GM23338 (cell line): ENCODE measurements around the gene RBM24. TPM values are rescaled to one million over a fixed set of nuclear protein-coding genes. Genes with fewer than 3 reads are reported as not detected.

Source experiments
- ATAC-seq: fragments of 200-7000 bp; cut with Tn5 transposase; 3 replicates; pipeline ENCODE4 v1.9.1; 2020
- DNase-seq: peaks from one replicate; pipeline ENCODE4 v3.0.0-alpha.2; 2015; ENCODE audit warnings: low spot score
- H2AFZ ChIP-seq: fragments of 200-600 bp; sonication (generic); 2 replicates; pipeline ENCODE4 v1.8.0; 2016; ENCODE audit warnings: antibody characterized with exemption, mild to moderate bottlenecking, moderate library complexity
- H3F3A ChIP-seq: fragments of 200-600 bp; sonication (generic); replicated peaks from 2 replicates; pipeline ENCODE4 v1.8.0; 2017; ENCODE audit warnings: antibody characterized with exemption, mixed run types, low read depth
- H3K27ac ChIP-seq: fragments of 200-600 bp; sonication (generic); 2 replicates; pipeline ENCODE4 v1.6.1; 2016; ENCODE audit warnings: low read depth
- H3K27me3 ChIP-seq: fragments of 200-600 bp; sonication (generic); 2 replicates; pipeline ENCODE4 v1.8.0; 2016; ENCODE audit warnings: mild to moderate bottlenecking, mixed run types, moderate library complexity; ENCODE audit not compliant: insufficient read depth
- H3K36me3 ChIP-seq: fragments of 200-600 bp; sonication (generic); 2 replicates; pipeline ENCODE4 v1.8.0; 2016; ENCODE audit warnings: mild to moderate bottlenecking; ENCODE audit not compliant: insufficient read depth
- H3K4me1 ChIP-seq: fragments of 200-600 bp; sonication (generic); 2 replicates; pipeline ENCODE4 v1.8.0; 2016; ENCODE audit warnings: mild to moderate bottlenecking, moderate library complexity; ENCODE audit not compliant: insufficient read depth
- H3K4me2 ChIP-seq: fragments of 200-600 bp; sonication (generic); 2 replicates; pipeline ENCODE4 v1.7.1; 2017; ENCODE audit warnings: mixed run types
- H3K4me3 ChIP-seq: fragments of 200-600 bp; sonication (generic); 2 replicates; pipeline ENCODE4 v1.6.1; 2016; ENCODE audit warnings: mixed run types
- H3K79me2 ChIP-seq: fragments of 200-600 bp; sonication (generic); replicated peaks from 2 replicates; pipeline ENCODE4 v1.8.0; 2017; ENCODE audit warnings: mild to moderate bottlenecking; ENCODE audit not compliant: insufficient read depth
- H3K9me2 ChIP-seq: fragments of 200-600 bp; sonication (generic); 2 replicates; pipeline ENCODE4 v1.8.0; 2017; ENCODE audit not compliant: insufficient read depth
- H4K20me1 ChIP-seq: fragments of 200-600 bp; sonication (generic); replicated peaks from 2 replicates; pipeline ENCODE4 v1.8.0; 2017; ENCODE audit warnings: mild to moderate bottlenecking; ENCODE audit not compliant: insufficient read depth
- H3K27ac Mint-ChIP-seq: 2 replicates; pipeline ENCODE4 v1.8.0; 2020; ENCODE audit warnings: inconsistent platforms, mild to moderate bottlenecking, moderate library complexity, mixed read lengths
- H3K27me3 Mint-ChIP-seq: 3 replicates; pipeline ENCODE4 v1.8.0; 2022; ENCODE audit warnings: low read depth, mild to moderate bottlenecking, moderate library complexity, mixed read lengths, inconsistent platforms; ENCODE audit not compliant: insufficient read depth, poor library complexity
- H3K36me3 Mint-ChIP-seq: 3 replicates; pipeline ENCODE4 v1.8.0; 2021; ENCODE audit warnings: low read depth, mild to moderate bottlenecking, inconsistent platforms, moderate library complexity, mixed read lengths
- H3K4me1 Mint-ChIP-seq: 3 replicates; pipeline ENCODE4 v1.8.0; 2020; ENCODE audit warnings: mild to moderate bottlenecking, inconsistent platforms, mixed read lengths
- H3K4me3 Mint-ChIP-seq: 3 replicates; pipeline ENCODE4 v1.8.0; 2021; ENCODE audit warnings: moderate library complexity, mild to moderate bottlenecking, inconsistent platforms, mixed read lengths
- H3K9me3 Mint-ChIP-seq: 3 replicates; pipeline ENCODE4 v1.8.0; 2020; ENCODE audit warnings: moderate library complexity, mild to moderate bottlenecking, inconsistent platforms, mixed read lengths
- CTCF ChIP-seq, 2 experiments: fragments of 200-600 bp in 1 of 2; sonication (generic) in 1 of 2; conservative IDR thresholded peaks; 2 replicates each; pipeline versions ENCODE4 v1.5.1 to v1.6.1; 2016 to 2017; ENCODE audit warnings: antibody characterized with exemption in 2 of 2, low read depth in 2 of 2, mild to moderate bottlenecking in 2 of 2, moderate library complexity in 1 of 2
- EZH2 ChIP-seq: fragments of 200-600 bp; sonication (generic); IDR thresholded peaks from one replicate; pipeline ENCODE4 v1.8.0; 2017; ENCODE audit warnings: antibody characterized with exemption, mild to moderate bottlenecking, low read depth; ENCODE audit not compliant: unreplicated experiment
- EZH2phosphoT487 ChIP-seq: fragments of 200-600 bp; sonication (generic); IDR thresholded peaks from one replicate; pipeline ENCODE4 v1.8.1; 2018; ENCODE audit warnings: antibody characterized with exemption; ENCODE audit not compliant: unreplicated experiment
- NANOG ChIP-seq: IDR thresholded peaks from 2 replicates; pipeline ENCODE4 v1.6.1; 2016; ENCODE audit warnings: antibody characterized with exemption, borderline replicate concordance
- REST ChIP-seq: IDR thresholded peaks from one replicate; pipeline ENCODE4 v1.6.1; 2018; ENCODE audit warnings: antibody characterized with exemption; ENCODE audit not compliant: unreplicated experiment
- STAT1 ChIP-seq: IDR thresholded peaks from one replicate; pipeline ENCODE4 v1.6.1; 2016; ENCODE audit warnings: antibody characterized with exemption; ENCODE audit not compliant: unreplicated experiment
- ZNF462 ChIP-seq: fragments of 250-450 bp; sonication (Bioruptor Pico); IDR thresholded peaks from 2 replicates; pipeline ENCODE4 v1.5.0; 2020; ENCODE audit warnings: mild to moderate bottlenecking, moderate library complexity
- polyA plus RNA-seq: library from polyadenylated mRNA; unstranded; fragments of >200 nt; fragmentation: Nextera tagmentation; extraction: Ambion mirVana; gene quantifications from 2 replicates; pipeline ENCODE4 v1.2.1, GENCODE V29; 2016
- total RNA-seq: library from RNA; depleted of rRNA; stranded (reverse); fragments of >200 nt; shearing (Covaris generic); gene quantifications from 2 replicates; pipeline ENCODE4 v1.2.3, GENCODE V29; 2014

The RBM24 gene
- total and polyA plus RNA-seq, 2 experiments from 2014 or later = 0.27 to 1.3 TPM

- TF ChIP-seq ZNF462 (CRISPR knock-in tag) = no peak
Observed at GRCh38 chr6:17277256-17277655, 3.9 kb upstream of the RBM24 start (continued).

GRCh38 chr6:17278289-17279063 lies 2.7 kb upstream of the RBM24 start:
- Mint-ChIP-seq H3K4me1 (peaks cover 18% of the 10 kb centered on the region), H3K36me3 (no peaks in the 10 kb centered on the region), H3K27ac (no peak overlapping the region), H3K27me3 (peaks cover 45% of the 10 kb centered on the region), H3K9me3 (no peaks in the 10 kb centered on the region), H3K4me3 (no peak overlapping the region)
- Histone ChIP-seq H3K27ac (no peak overlapping the region), H2AFZ (no peak overlapping the region), H4K20me1 (peaks cover 12% of the 10 kb centered on the region), H3K4me1 (peaks cover 12% of the 10 kb centered on the region), H3K79me2 (no peaks in the 10 kb centered on the region), H3K36me3 (no peaks in the 10 kb centered on the region), H3K4me2 (no peak overlapping the region), H3K27me3 (peaks cover 72% of the 10 kb centered on the region), H3F3A (no peaks in the 10 kb centered on the region), H3K9me2 (no peaks in the 10 kb centered on the region), H3K4me3 (no peak overlapping the region)
- ATAC-seq (no peak), DNase-seq (no peak)
- TF ChIP-seq CTCF (conservative IDR thresholded peaks at IDR 0.05; ENCODE audit: low read depth in 2 of 2) (no peak), EZH2 (no peak), NANOG (no peak), STAT1 (no peak), EZH2phosphoT487 (no peak), REST (no peak)
